PC-9 (cell line): Measurements from ENCODE around the gene CIAO3.

Experiments used
- EZH2 ChIP-seq: fragments of 200-600 bp; sonication (generic); IDR thresholded peaks from 2 replicates; pipeline ENCODE4 v1.8.0; 2017; ENCODE audit warnings: antibody characterized with exemption, low read depth
- TF ChIP-seq, protein P1 (sequence below): fragments of 200-600 bp; sonication (generic); conservative IDR thresholded peaks from 2 replicates; pipeline ENCODE4 v1.6.1; 2017; ENCODE audit warnings: mixed run types, antibody characterized with exemption, mild to moderate bottlenecking, moderate library complexity

DNA sequence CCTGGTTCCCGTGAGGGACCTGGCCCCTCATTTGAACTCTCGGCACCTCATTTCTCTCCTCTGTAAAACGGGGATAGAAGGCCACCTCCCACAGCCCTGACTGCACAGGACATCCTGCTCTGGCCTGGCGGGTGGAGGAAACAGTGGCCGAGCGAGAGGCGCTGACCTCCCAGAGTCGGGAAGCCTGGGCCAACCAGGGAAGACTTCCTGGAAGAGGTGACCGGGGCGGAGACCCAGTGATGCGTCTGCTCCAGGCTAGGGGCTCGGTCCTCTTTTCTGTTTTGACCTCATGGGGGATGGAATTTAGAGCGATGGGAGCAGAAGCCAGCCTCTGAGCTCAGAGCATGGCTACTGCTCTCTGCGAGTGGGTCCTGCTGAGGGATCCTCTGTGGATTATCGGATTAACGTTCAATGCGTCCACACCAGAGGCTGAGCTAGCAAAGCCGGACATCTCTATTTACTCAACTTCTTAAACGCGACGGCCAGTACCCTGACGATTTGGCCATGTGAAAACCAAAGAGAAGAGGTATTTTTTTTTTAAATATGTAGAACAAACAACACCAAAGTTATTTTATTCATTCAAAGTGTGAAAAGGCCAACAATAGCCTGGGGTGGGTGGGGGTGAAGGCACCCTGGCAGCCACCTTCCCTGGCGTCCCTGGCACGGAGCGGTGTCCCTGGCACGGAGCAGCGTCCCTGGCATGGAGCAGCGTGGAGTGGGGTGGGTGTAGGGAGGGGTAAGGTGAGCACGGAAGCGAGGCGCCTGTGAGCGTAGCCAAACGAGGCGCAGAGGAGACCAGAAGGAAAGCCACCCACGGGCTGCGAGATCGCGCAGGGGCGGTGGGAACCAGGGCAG, 10.6 kb upstream of the CIAO3 start:
- TF ChIP-seq, protein P1, sequence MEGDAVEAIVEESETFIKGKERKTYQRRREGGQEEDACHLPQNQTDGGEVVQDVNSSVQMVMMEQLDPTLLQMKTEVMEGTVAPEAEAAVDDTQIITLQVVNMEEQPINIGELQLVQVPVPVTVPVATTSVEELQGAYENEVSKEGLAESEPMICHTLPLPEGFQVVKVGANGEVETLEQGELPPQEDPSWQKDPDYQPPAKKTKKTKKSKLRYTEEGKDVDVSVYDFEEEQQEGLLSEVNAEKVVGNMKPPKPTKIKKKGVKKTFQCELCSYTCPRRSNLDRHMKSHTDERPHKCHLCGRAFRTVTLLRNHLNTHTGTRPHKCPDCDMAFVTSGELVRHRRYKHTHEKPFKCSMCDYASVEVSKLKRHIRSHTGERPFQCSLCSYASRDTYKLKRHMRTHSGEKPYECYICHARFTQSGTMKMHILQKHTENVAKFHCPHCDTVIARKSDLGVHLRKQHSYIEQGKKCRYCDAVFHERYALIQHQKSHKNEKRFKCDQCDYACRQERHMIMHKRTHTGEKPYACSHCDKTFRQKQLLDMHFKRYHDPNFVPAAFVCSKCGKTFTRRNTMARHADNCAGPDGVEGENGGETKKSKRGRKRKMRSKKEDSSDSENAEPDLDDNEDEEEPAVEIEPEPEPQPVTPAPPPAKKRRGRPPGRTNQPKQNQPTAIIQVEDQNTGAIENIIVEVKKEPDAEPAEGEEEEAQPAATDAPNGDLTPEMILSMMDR, result no peak
- TF ChIP-seq EZH2, result no peak
